Body of pancreas (tissue), 4 donors: ENCODE results near the gene NLN. TPM values are rescaled to one million over a fixed set of nuclear protein-coding genes. Genes with fewer than 3 reads are reported as not detected.
"Not testable (repeated sequence)": the region's sequence is repeated elsewhere in the genome, so short reads cannot be mapped to it uniquely, and the experiment has no call there.

ENCODE experiments used
- ATAC-seq: fragments of 150-250 bp; one replicate; pipeline ENCODE4 v1.9.1; 2016
- DNase-seq, 4 donors: peaks; one replicate each; pipeline ENCODE4 v3.0.0-alpha.2; 2019
- H3K27ac ChIP-seq, 4 donors: fragments of 200-600 bp; sonication (generic); 1 replicate in 3 of 4; 2 replicates in 1 of 4; pipeline versions ENCODE4 v1.5.1 to v1.6.1; 2016 to 2019; ENCODE audit warnings: mild to moderate bottlenecking in 1 of 4, mixed read lengths in 1 of 4, moderate library complexity in 1 of 4
- H3K27me3 ChIP-seq, 2 donors: fragments of 200-600 bp; sonication (generic); one replicate each; pipeline ENCODE4 v1.6.0; 2016; ENCODE audit warnings: mild to moderate bottlenecking in 1 of 2
- H3K36me3 ChIP-seq, 2 donors: fragments of 200-600 bp; sonication (generic); replicated peaks in 1 of 2; 2 replicates each; pipeline ENCODE4 v1.5.1; 2016; ENCODE audit warnings: low read depth in 2 of 2; ENCODE audit not compliant: insufficient read depth in 1 of 2
- H3K4me1 ChIP-seq: fragments of 200-600 bp; sonication (generic); one replicate; pipeline ENCODE4 v1.6.0; 2016
- H3K4me3 ChIP-seq, 2 donors: fragments of 200-600 bp; sonication (generic); 1 replicate in 1 of 2; 2 replicates in 1 of 2; pipeline ENCODE4 v1.5.1; 2016 to 2019
- H3K9me3 ChIP-seq, 3 donors: fragments of 200-600 bp; sonication (generic); 1 replicate in 2 of 3; 2 replicates in 1 of 3; pipeline ENCODE4 v1.5.1; 2016
- CTCF ChIP-seq, 7 experiments: fragments of 450-650 bp in 4 of 7; fragments of 200-600 bp in 3 of 7; sonication (generic) in 3 of 7; IDR thresholded peaks; one replicate each; pipeline ENCODE4 v1.5.1; 2016 to 2019; ENCODE audit warnings: antibody characterized with exemption in 7 of 7
- POLR2A ChIP-seq, 3 donors: fragments of 450-650 bp; IDR thresholded peaks; one replicate each; pipeline ENCODE4 v1.6.1; 2016; ENCODE audit warnings: antibody characterized with exemption in 3 of 3, mild to moderate bottlenecking in 2 of 3
- WGBS, 2 donors: methylation state at CpG; one replicate each; pipeline ENCODE4 v1.1.5; 2017; 5-methylcytosine and 5-hydroxymethylcytosine counted together
- intact Hi-C: fragments of 100-400 bp; cut with DNase I; formaldehyde crosslinking; loops from one replicate; pipeline ENCODE4 v1.15.1; 2023
- total RNA-seq, 2 donors: library from RNA; depleted of rRNA; stranded (reverse); fragments of >200 nt; gene quantifications; one replicate each; pipeline ENCODE4 v1.1.0, GENCODE V29; 2016

NLN gene
- total RNA-seq, 2 donors from 2014 or later = 2.3 to 8.0 TPM

GRCh38 chr5:65866837-65867521 lies 145.0 kb downstream of the NLN start:
- Histone ChIP-seq H3K36me3 (no peaks in the 10 kb centered on the region), H3K27me3 (no peaks in the 10 kb centered on the region), H3K9me3 (no peaks in the 10 kb centered on the region), H3K4me1 (no peaks in the 10 kb centered on the region), H3K4me3 (no peak overlapping the region), H3K27ac (no peak overlapping the region)
- WGBS, 2 donors = 52 to 66% methylated on average over 6 of the region's 6 CpGs
- DNase-seq (no peak), ATAC-seq (no peak)
- no peak for TF ChIP-seq POLR2A (IDR thresholded peaks at IDR 0.05)
- no peak for TF ChIP-seq CTCF (IDR thresholded peaks at IDR 0.05)
- intact Hi-C loops = no loop called here

GRCh38 chr5:65867542-65868195 lies 145.7 kb downstream of the NLN start:
- TF ChIP-seq POLR2A (IDR thresholded peaks at IDR 0.05) (no peak), CTCF (IDR thresholded peaks at IDR 0.05) (no peak)
- Histone ChIP-seq H3K9me3 (no peaks in the 10 kb centered on the region), H3K27me3 (no peaks in the 10 kb centered on the region), H3K4me3 (no peak overlapping the region), H3K27ac (no peak overlapping the region), H3K36me3 (no peaks in the 10 kb centered on the region), H3K4me1 (no peaks in the 10 kb centered on the region)
- no peak for DNase-seq
- 74 to 82% methylated on average over 11 of the region's 11 CpGs for WGBS, 2 donors
- no peak for ATAC-seq
- intact Hi-C loops = no loop called here

- no peaks in the 10 kb centered on the region for H3K36me3 ChIP-seq
- no peaks in the 10 kb centered on the region for H3K27me3 ChIP-seq
- intact Hi-C loops = no loop called here
- ATAC-seq (no peak), DNase-seq (no peak)
- no peak for TF ChIP-seq CTCF (IDR thresholded peaks at IDR 0.05)
- TF ChIP-seq POLR2A (IDR thresholded peaks at IDR 0.05) = no peak
- WGBS, 2 donors = 62 to 75% methylated on average over 3 of the region's 3 CpGs
- no peak overlapping the region for H3K4me3 ChIP-seq
- no peaks in the 10 kb centered on the region for H3K9me3 ChIP-seq
- H3K4me1 ChIP-seq = no peaks in the 10 kb centered on the region
- H3K27ac ChIP-seq = no peak overlapping the region
Measured at GRCh38 chr5:65868509-65868908, 146.5 kb downstream of the NLN start.

- TF ChIP-seq CTCF (IDR thresholded peaks at IDR 0.05) (no peak), POLR2A (IDR thresholded peaks at IDR 0.05) (no peak)
- intact Hi-C loops = no loop called here
- no peaks in the 10 kb centered on the region for H3K27me3 ChIP-seq
Measured at GRCh38 chr5:65871182-65871581, 149.2 kb downstream of the NLN start.

GRCh38 chr5:65871776-65872175 lies 149.8 kb downstream of the NLN start:
- DNase-seq, intact Hi-C loops, H3K36me3 ChIP-seq, ATAC-seq, H3K4me1 ChIP-seq, H3K27ac ChIP-seq, H3K27me3 ChIP-seq, H3K4me3 ChIP-seq, H3K9me3 ChIP-seq: not testable (repeated sequence)
- WGBS, 2 donors = 72 to 77% methylated on average over 5 of the region's 5 CpGs

More at GRCh38 chr5:65871182-65871581, 149.2 kb downstream of the NLN start:
- 61 to 70% methylated on average over 5 of the region's 5 CpGs for WGBS, 2 donors
- H3K4me3 ChIP-seq = no peak overlapping the region
- no peaks in the 10 kb centered on the region for H3K36me3 ChIP-seq
- ATAC-seq (no peak), DNase-seq (no peak)
- no peak overlapping the region for H3K27ac ChIP-seq
- no peaks in the 10 kb centered on the region for H3K9me3 ChIP-seq
- no peaks in the 10 kb centered on the region for H3K4me1 ChIP-seq
